H1 (cell line): ENCODE measurements around the gene CARD11. TPM values are rescaled to one million over a fixed set of nuclear protein-coding genes. Genes with fewer than 3 reads are reported as not detected.

ENCODE experiments used
- CTCF ChIA-PET: fragments of 300-600 bp; sonication (Branson Sonifier 250); formaldehyde crosslinking; loops from one replicate; lab custom pipeline; 2021; ENCODE audit not compliant: partially characterized antibody; lab: Charles Lee
- POLR2A ChIA-PET: fragments of 300-600 bp; sonication (Branson Sonifier 250); formaldehyde crosslinking; loops from one replicate; lab custom pipeline; 2021; ENCODE audit warnings: inconsistent platforms; ENCODE audit not compliant: partially characterized antibody; lab: Charles Lee
- DNase-seq, 2 experiments: peaks; one replicate each; pipeline versions ENCODE4 v3.0.0 to v3.0.0-alpha.2; 2010 to 2022; ENCODE audit warnings: low spot score in 2 of 2, low read depth in 1 of 2, mixed read lengths in 1 of 2
- FAIRE-seq: peaks from 2 replicates; lab custom pipeline; 2011; peaks lifted over from hg19 to GRCh38; lab: Jason Lieb, UNC
- H2AFZ ChIP-seq: 2 replicates; pipeline ENCODE4 v1.8.1; 2012; ENCODE audit warnings: low read length, inconsistent platforms
- H2AK5ac ChIP-seq: 2 replicates; pipeline ENCODE4 v1.6.1; 2013; ENCODE audit warnings: low read depth, low read length
- H2BK120ac ChIP-seq: replicated peaks from 2 replicates; pipeline ENCODE3; 2013; ENCODE audit warnings: low read depth, low read length, inconsistent platforms
- H2BK12ac ChIP-seq: 2 replicates; pipeline ENCODE4 v1.6.1; 2013; ENCODE audit warnings: low read depth, low read length
- H2BK15ac ChIP-seq: 2 replicates; pipeline ENCODE4 v1.6.1; 2013; ENCODE audit warnings: low read length
- H2BK20ac ChIP-seq: 2 replicates; pipeline ENCODE4 v1.6.1; 2013; ENCODE audit warnings: low read length
- H2BK5ac ChIP-seq: 2 replicates; pipeline ENCODE4 v1.6.1; 2013; ENCODE audit warnings: low read depth, low read length
- H3K14ac ChIP-seq: 2 replicates; pipeline ENCODE4 v1.6.1; 2013; ENCODE audit warnings: inconsistent platforms; ENCODE audit not compliant: insufficient read length
- H3K18ac ChIP-seq: 2 replicates; pipeline ENCODE4 v1.6.1; 2013; ENCODE audit warnings: low read length; ENCODE audit errors: extremely low read depth
- H3K23ac ChIP-seq: 2 replicates; pipeline ENCODE4 v1.6.1; 2013; ENCODE audit warnings: inconsistent platforms; ENCODE audit not compliant: insufficient read length
- H3K23me2 ChIP-seq: 2 replicates; pipeline ENCODE4 v1.6.1; 2013; ENCODE audit warnings: low read depth, low read length
- H3K27ac ChIP-seq: 2 replicates; pipeline ENCODE4 v1.6.1; 2011; ENCODE audit warnings: low read depth, low read length, inconsistent platforms
- H3K27me3 ChIP-seq, 4 experiments: replicated peaks in 1 of 4; 1 replicate in 1 of 4; 2 replicates in 3 of 4; pipeline versions ENCODE4 v1.6.1 to v1.8.1; 2011 to 2013; ENCODE audit warnings: low read length in 3 of 4, mild to moderate bottlenecking in 3 of 4, inconsistent platforms in 2 of 4, mixed read lengths in 2 of 4, moderate library complexity in 1 of 4; ENCODE audit not compliant: control insufficient read depth in 3 of 4, insufficient read depth in 3 of 4; ENCODE audit errors: extremely low read depth in 1 of 4
- H3K36me3 ChIP-seq, 4 experiments: 2 replicates each; pipeline versions ENCODE4 v1.6.1 to v1.8.1; 2011 to 2013; ENCODE audit warnings: mild to moderate bottlenecking in 4 of 4, low read length in 3 of 4, moderate library complexity in 2 of 4, control low read depth in 1 of 4, inconsistent platforms in 1 of 4; ENCODE audit not compliant: insufficient read depth in 4 of 4, control insufficient read depth in 2 of 4
- H3K4ac ChIP-seq: replicated peaks from 2 replicates; pipeline ENCODE3; 2013; ENCODE audit warnings: low read length, low read depth, mixed read lengths, inconsistent platforms; ENCODE audit not compliant: insufficient read length
- H3K4me1 ChIP-seq, 4 experiments: replicated peaks in 1 of 4; 1 replicate in 1 of 4; 2 replicates in 3 of 4; pipeline versions ENCODE4 v1.6.1 to v1.8.1; 2011 to 2013; ENCODE audit warnings: low read length in 3 of 4, inconsistent platforms in 2 of 4, mixed read lengths in 1 of 4; ENCODE audit not compliant: insufficient read depth in 4 of 4, control insufficient read depth in 3 of 4
- H3K4me2 ChIP-seq, 2 experiments: 2 replicates each; pipeline versions ENCODE4 v1.6.1 to v1.8.1; 2011 to 2013; ENCODE audit warnings: low read depth in 2 of 2, low read length in 2 of 2, control low read depth in 1 of 2, inconsistent platforms in 1 of 2, mild to moderate bottlenecking in 1 of 2; ENCODE audit not compliant: insufficient read depth in 1 of 2
- H3K4me3 ChIP-seq, 4 experiments: fragments of 200-600, 300-600 bp in 1 of 4; sonication (generic), shearing (Covaris generic), sonication (Bioruptor Twin) in 1 of 4; 2 replicates each; pipeline versions ENCODE4 v1.5.1 to v1.8.1; 2011 to 2016; ENCODE audit warnings: low read length in 4 of 4, low read depth in 3 of 4, control low read depth in 2 of 4, inconsistent platforms in 2 of 4, mild to moderate bottlenecking in 2 of 4, mixed read lengths in 1 of 4, moderate library complexity in 1 of 4; ENCODE audit not compliant: insufficient read depth in 2 of 4; ENCODE audit errors: extremely low read depth in 1 of 4
- H3K56ac ChIP-seq: replicated peaks from 2 replicates; pipeline ENCODE3; 2013; ENCODE audit warnings: low read depth, mild to moderate bottlenecking, mixed read lengths, low read length, inconsistent platforms; ENCODE audit not compliant: insufficient read length
- H3K79me1 ChIP-seq: 2 replicates; pipeline ENCODE4 v1.6.1; 2013; ENCODE audit warnings: low read depth, low read length, control low read depth
- H3K79me2 ChIP-seq, 2 experiments: 2 replicates each; pipeline versions ENCODE4 v1.6.1 to v1.8.1; 2012 to 2013; ENCODE audit warnings: low read length in 2 of 2, mild to moderate bottlenecking in 2 of 2, inconsistent platforms in 1 of 2; ENCODE audit not compliant: insufficient read depth in 2 of 2, control insufficient read depth in 1 of 2
- H3K9ac ChIP-seq, 4 experiments: replicated peaks in 1 of 4; 1 replicate in 1 of 4; 2 replicates in 3 of 4; pipeline versions ENCODE4 v1.6.1 to v1.8.1; 2011 to 2013; ENCODE audit warnings: low read depth in 3 of 4, low read length in 3 of 4, control low read depth in 2 of 4, mild to moderate bottlenecking in 2 of 4, moderate library complexity in 2 of 4, inconsistent platforms in 1 of 4; ENCODE audit errors: extremely low read depth in 1 of 4
- H3K9me3 ChIP-seq, 2 experiments: 2 replicates each; pipeline versions ENCODE4 v1.6.1 to v1.8.1; 2012 to 2013; ENCODE audit warnings: mild to moderate bottlenecking in 2 of 2, moderate library complexity in 2 of 2, control low read depth in 1 of 2, inconsistent platforms in 1 of 2, low read depth in 1 of 2, low read length in 1 of 2, mixed read lengths in 1 of 2; ENCODE audit not compliant: insufficient read depth in 2 of 2
- H4K20me1 ChIP-seq, 2 experiments: replicated peaks in 1 of 2; 2 replicates each; pipeline versions ENCODE3 to v1.8.1; 2011 to 2013; ENCODE audit warnings: inconsistent platforms in 2 of 2, low read length in 2 of 2, mild to moderate bottlenecking in 1 of 2; ENCODE audit not compliant: insufficient read depth in 2 of 2, control insufficient read depth in 1 of 2
- H4K5ac ChIP-seq: 2 replicates; pipeline ENCODE4 v1.6.1; 2013; ENCODE audit warnings: low read length, low read depth, mixed read lengths, inconsistent platforms; ENCODE audit not compliant: insufficient read length
- H4K8ac ChIP-seq: 2 replicates; pipeline ENCODE4 v1.8.0; 2013; ENCODE audit warnings: mild to moderate bottlenecking, moderate library complexity, low read length, inconsistent platforms; ENCODE audit not compliant: insufficient read depth; ENCODE audit errors: extremely low read depth
- H4K91ac ChIP-seq: replicated peaks from 2 replicates; pipeline ENCODE3; 2013; ENCODE audit warnings: low read length, mixed read lengths, inconsistent platforms; ENCODE audit not compliant: insufficient read length
- ATF3 ChIP-seq: IDR thresholded peaks from 2 replicates; pipeline ENCODE4 v1.6.1; 2011; ENCODE audit warnings: low read depth, mild to moderate bottlenecking, low read length; ENCODE audit not compliant: insufficient read depth
- CREB1 ChIP-seq: IDR thresholded peaks from 2 replicates; pipeline ENCODE4 v1.6.1; 2012; ENCODE audit warnings: inconsistent platforms
- CTBP2 ChIP-seq: IDR thresholded peaks from 2 replicates; pipeline ENCODE4 v1.7.0; 2011; ENCODE audit warnings: borderline replicate concordance, mild to moderate bottlenecking, moderate library complexity, mixed read lengths, low read length; ENCODE audit not compliant: insufficient read depth, insufficient read length
- GTF2F1 ChIP-seq: IDR thresholded peaks from 2 replicates; pipeline ENCODE4 v1.6.1; 2012; ENCODE audit warnings: low read depth, low read length, improper control_type of control experiment, borderline replicate concordance
- JUN ChIP-seq: IDR thresholded peaks from 2 replicates; pipeline ENCODE4 v1.6.1; 2011; ENCODE audit warnings: low read depth, mild to moderate bottlenecking, improper control_type of control experiment, low read length
- JUND ChIP-seq: IDR thresholded peaks from 2 replicates; pipeline ENCODE4 v1.6.1; 2011; ENCODE audit warnings: mild to moderate bottlenecking, improper control_type of control experiment, low read length
- KDM1A ChIP-seq: fragments of 200-600, 300-600 bp; sonication (generic); IDR thresholded peaks from 2 replicates; pipeline ENCODE4 v1.7.1; 2016; ENCODE audit warnings: mild to moderate bottlenecking, low read length, borderline replicate concordance
- RXRA ChIP-seq: IDR thresholded peaks from 2 replicates; pipeline ENCODE4 v1.6.1; 2011; ENCODE audit warnings: low read depth, mild to moderate bottlenecking, low read length, moderate library complexity; ENCODE audit not compliant: insufficient read depth
- TAF1 ChIP-seq: IDR thresholded peaks from 2 replicates; pipeline ENCODE4 v1.6.1; 2011; ENCODE audit warnings: mild to moderate bottlenecking, low read depth, low read length
- TCF12 ChIP-seq: IDR thresholded peaks from 2 replicates; pipeline ENCODE4 v1.6.1; 2011; ENCODE audit warnings: low read depth, mild to moderate bottlenecking, low read length
- YY1 ChIP-seq: IDR thresholded peaks from 2 replicates; pipeline ENCODE4 v1.6.1; 2011; ENCODE audit warnings: low read depth, mild to moderate bottlenecking, low read length
- WGBS, 2 experiments: shearing (Covaris generic) in 1 of 2; methylation state at CpG; one replicate each; pipeline versions ENCODE4 v1.1.6 to v1.1.7; 2013 to 2015; ENCODE audit warnings: low lambda C conversion rate in 2 of 2, mixed read lengths in 2 of 2, inconsistent platforms in 1 of 2, low coverage in 1 of 2, missing lambda C conversion rate in 1 of 2; ENCODE audit not compliant: insufficient replicate concordance in 2 of 2, insufficient coverage in 1 of 2, insufficient read length in 1 of 2; ENCODE audit errors: extremely low coverage in 1 of 2, missing lambda C conversion rate in 1 of 2; 5-methylcytosine and 5-hydroxymethylcytosine counted together
- polyA plus RNA-seq, 7 experiments: library from polyadenylated mRNA; depleted of rRNA in 3 of 7; stranded (reverse) in 5 of 7; unstranded in 2 of 7; fragments of >200 nt in 5 of 7; fragments of 200-250 nt in 2 of 7; gene quantifications; 1 replicate in 5 of 7; 2 replicates in 1 of 7; 4 replicates in 1 of 7; pipeline versions ENCODE4 v1.2.1 to v1.2.3, GENCODE V29; 2011 to 2013; ENCODE audit warnings: missing spikeins in 2 of 7, mixed read lengths in 2 of 7
- total RNA-seq: library from RNA; stranded (reverse); fragmentation: NEBNext Ultra II Directional; extraction: Animal tissue kit (Norgen Biotek cat#: 25700); gene quantifications from 2 replicates; pipeline ENCODE4 v1.2.1, GENCODE V29; 2021

The CARD11 gene
- total and polyA plus RNA-seq, 2 of the 8 experiments (the other 6 are each of a cell fraction or from before 2014, with no cell fraction given), result 12.6 to 29.8 TPM

DNA sequence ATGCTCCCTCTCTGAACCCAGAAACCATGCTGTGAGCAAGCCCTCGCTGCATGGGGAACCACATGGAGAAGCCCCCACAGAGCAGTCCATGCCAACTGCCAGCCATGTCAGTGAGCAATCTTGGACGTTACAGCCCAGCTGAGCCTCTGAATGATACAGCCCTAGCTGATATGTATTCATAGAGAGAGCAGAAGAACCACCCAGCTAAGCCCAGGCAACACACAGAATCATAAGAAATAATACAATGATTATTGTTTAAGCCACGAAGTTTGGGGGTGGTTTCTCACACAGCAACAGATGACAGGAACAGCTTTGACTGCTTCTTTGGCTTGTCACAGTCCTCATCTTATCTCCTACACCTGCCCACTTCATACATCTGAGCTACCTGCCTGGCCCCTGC lies 32.5 kb upstream of the CARD11 start:
- ChIA-PET POLR2A (no interaction called here), CTCF (interaction anchor here (0.9 to 4.3 kb wide), 6 partner anchors 10 to 189 kb away, joined by 3 to 22 read pairs (median 4); no protein-coding TSS in a partner anchor)
- Histone ChIP-seq H2BK20ac (no peak overlapping the region), H3K27me3 (no peaks in the 10 kb centered on the region), H3K79me2 (no peaks in the 10 kb centered on the region), H4K20me1 (no peaks in the 10 kb centered on the region), H2AFZ (no peak overlapping the region), H3K4ac (no peak overlapping the region), H3K23ac (no peak overlapping the region), H3K4me2 (no peak overlapping the region), H3K27ac (no peak overlapping the region), H2BK15ac (no peak overlapping the region), H2BK5ac (no peak overlapping the region), H3K4me1 (no peaks in the 10 kb centered on the region; a peak in 1 of 7 replicates), H4K91ac (no peak overlapping the region), H3K14ac (no peak overlapping the region), H3K36me3 (no peaks in the 10 kb centered on the region), H3K9me3 (peaks cover 0 to under 1% of the 10 kb centered on the region in 2 experiments; a peak in 1 of 4 replicates), H3K23me2 (no peaks in the 10 kb centered on the region; the same call in 1 of the 2 replicates), H3K4me3 (no peak overlapping the region), H2AK5ac (no peak overlapping the region), H3K9ac (no peak overlapping the region), H4K8ac (no peak overlapping the region), H3K18ac (no peak overlapping the region), H3K56ac (no peak overlapping the region), H2BK12ac (no peak overlapping the region), H2BK120ac (no peak overlapping the region), H3K79me1 (no peaks in the 10 kb centered on the region), H4K5ac (no peak overlapping the region)
- TF ChIP-seq JUND (no peak), CTBP2 (no peak), TCF12 (no peak), TAF1 (no peak), JUN (no peak), YY1 (no peak), KDM1A (no peak), CREB1 (no peak), ATF3 (no peak), GTF2F1 (no peak), RXRA (no peak)
- DNase-seq (no peak), FAIRE-seq (no peak)
- 76% methylated on average over 3 of the region's 3 CpGs; no CpG with 5 or more reads in 1 of the 2 experiments for WGBS, 2 experiments
